Colonic mucosa (tissue), 4 donors: ENCODE data around the gene ARHGAP15. TPM values are rescaled to one million over a fixed set of nuclear protein-coding genes. Genes with fewer than 3 reads are reported as not detected.

Experiments used
- DNase-seq: peaks from one replicate; pipeline ENCODE4 v3.0.0-alpha.2; 2020
- H3K27ac ChIP-seq: fragments of 200-600 bp; one replicate; pipeline ENCODE4 v1.8.0; 2021
- H3K27me3 ChIP-seq: fragments of 200-600 bp; one replicate; pipeline ENCODE4 v1.8.0; 2021
- H3K36me3 ChIP-seq: fragments of 200-600 bp; one replicate; pipeline ENCODE4 v1.8.0; 2021
- H3K4me1 ChIP-seq: fragments of 200-600 bp; one replicate; pipeline ENCODE4 v1.8.0; 2021; ENCODE audit warnings: mild to moderate bottlenecking
- H3K4me3 ChIP-seq: fragments of 200-600 bp; one replicate; pipeline ENCODE4 v1.8.0; 2021
- H3K9ac ChIP-seq, 2 donors: one replicate each; pipeline ENCODE4 v1.7.0; 2013; ENCODE audit warnings: control low read depth in 2 of 2, low read depth in 2 of 2, low read length in 2 of 2
- H3K9me3 ChIP-seq: fragments of 200-600 bp; one replicate; pipeline ENCODE4 v1.8.0; 2021
- intact Hi-C: fragments of 100-400 bp; cut with DNase I; formaldehyde crosslinking; loops from one replicate; pipeline ENCODE4 v1.14.1; 2022
- total RNA-seq, 2 donors: library from RNA; stranded (reverse); fragmentation: NEBNext Ultra II Directional in 1 of 2; extraction: Animal tissue kit (Norgen Biotek cat#: 25700) in 1 of 2; gene quantifications; one replicate each; pipeline ENCODE4 v1.2.1, GENCODE V29; 2021
- TF ChIP-seq, protein P1 (sequence below): fragments of 200-600 bp; IDR thresholded peaks from one replicate; pipeline ENCODE4 v1.8.0; 2022; ENCODE audit warnings: antibody characterized with exemption, mild to moderate bottlenecking
- donor health status: healthy.
- donor health status: DM: no; HTN: no; CAD: no.
- donor health status: DM: no; HTN: no; CAD: no.

The ARHGAP15 gene
- total RNA-seq, 2 donors from 2014 or later: 1.6 to 3.7 TPM

GRCh38 chr2:143321994-143322393, 192.8 kb downstream of the ARHGAP15 start:
- TF ChIP-seq, protein P1, sequence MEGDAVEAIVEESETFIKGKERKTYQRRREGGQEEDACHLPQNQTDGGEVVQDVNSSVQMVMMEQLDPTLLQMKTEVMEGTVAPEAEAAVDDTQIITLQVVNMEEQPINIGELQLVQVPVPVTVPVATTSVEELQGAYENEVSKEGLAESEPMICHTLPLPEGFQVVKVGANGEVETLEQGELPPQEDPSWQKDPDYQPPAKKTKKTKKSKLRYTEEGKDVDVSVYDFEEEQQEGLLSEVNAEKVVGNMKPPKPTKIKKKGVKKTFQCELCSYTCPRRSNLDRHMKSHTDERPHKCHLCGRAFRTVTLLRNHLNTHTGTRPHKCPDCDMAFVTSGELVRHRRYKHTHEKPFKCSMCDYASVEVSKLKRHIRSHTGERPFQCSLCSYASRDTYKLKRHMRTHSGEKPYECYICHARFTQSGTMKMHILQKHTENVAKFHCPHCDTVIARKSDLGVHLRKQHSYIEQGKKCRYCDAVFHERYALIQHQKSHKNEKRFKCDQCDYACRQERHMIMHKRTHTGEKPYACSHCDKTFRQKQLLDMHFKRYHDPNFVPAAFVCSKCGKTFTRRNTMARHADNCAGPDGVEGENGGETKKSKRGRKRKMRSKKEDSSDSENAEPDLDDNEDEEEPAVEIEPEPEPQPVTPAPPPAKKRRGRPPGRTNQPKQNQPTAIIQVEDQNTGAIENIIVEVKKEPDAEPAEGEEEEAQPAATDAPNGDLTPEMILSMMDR: no peak
- no peaks in the 10 kb centered on the region for H3K27me3 ChIP-seq
- no peaks in the 10 kb centered on the region for H3K9me3 ChIP-seq
- no peak overlapping the region for H3K9ac ChIP-seq
- H3K4me3 ChIP-seq: no peak overlapping the region
- no peaks in the 10 kb centered on the region for H3K36me3 ChIP-seq
- no peak for DNase-seq
- no peak overlapping the region for H3K27ac ChIP-seq
- no peaks in the 10 kb centered on the region for H3K4me1 ChIP-seq
- intact Hi-C loops: no loop called here

DNA sequence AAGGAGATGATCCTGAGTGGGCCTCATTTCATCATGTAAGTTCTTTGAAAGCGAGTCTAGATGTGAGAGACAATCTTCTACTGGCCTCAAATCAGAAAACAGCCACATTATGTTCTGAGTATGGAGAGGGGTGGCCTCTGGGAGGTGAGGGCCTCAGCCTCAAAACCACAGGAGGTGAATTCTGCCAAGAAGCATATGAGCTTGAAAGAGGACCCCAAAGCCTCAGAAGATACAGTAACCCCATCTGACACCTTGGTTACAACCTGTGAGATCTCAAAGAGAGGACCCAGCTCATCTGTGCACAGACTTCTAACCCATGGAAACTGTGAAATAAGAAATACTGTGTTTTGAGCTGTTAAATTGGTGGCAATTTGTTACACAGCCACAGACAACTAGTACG, 200.1 kb downstream of the ARHGAP15 start:
- intact Hi-C loops: no loop called here
- Histone ChIP-seq H3K9ac (no peak overlapping the region), H3K4me3 (no peak overlapping the region), H3K27me3 (no peaks in the 10 kb centered on the region), H3K4me1 (no peaks in the 10 kb centered on the region), H3K27ac (no peak overlapping the region), H3K9me3 (no peaks in the 10 kb centered on the region), H3K36me3 (no peaks in the 10 kb centered on the region)
- TF ChIP-seq, protein P1: no peak
- DNase-seq: no peak

DNA sequence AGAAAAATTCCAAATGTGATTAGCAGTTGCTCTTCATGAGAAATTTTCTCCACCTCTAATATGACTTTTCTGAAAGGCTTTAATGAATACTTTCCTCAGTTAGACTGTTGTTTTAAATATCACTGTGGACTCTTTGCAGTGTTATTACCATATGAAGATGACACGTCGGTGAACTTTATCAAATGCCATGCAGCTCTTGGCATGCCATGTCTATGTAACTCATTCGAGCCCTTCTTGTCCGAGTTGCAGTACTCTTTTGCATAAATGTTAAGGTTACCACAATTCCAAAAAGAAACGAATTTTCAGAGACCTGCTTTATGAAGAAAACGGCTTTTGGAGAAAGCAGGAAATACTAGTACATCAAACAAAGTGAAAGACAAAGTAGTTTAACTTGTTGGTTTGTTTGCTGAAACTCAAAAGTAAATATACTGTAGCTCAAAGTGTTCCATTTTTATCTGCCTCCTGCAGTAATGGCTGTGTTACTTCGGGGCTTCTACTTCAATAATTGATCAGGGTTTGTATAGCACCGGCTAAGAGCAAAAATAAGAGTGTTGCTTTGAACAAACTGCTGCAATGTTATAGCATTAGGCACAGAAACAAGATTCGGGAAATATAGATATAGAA, 204.1 kb downstream of the ARHGAP15 start:
- no peak for DNase-seq
- no peak overlapping the region for H3K4me3 ChIP-seq
- H3K27ac ChIP-seq: no peak overlapping the region
- no peaks in the 10 kb centered on the region for H3K9me3 ChIP-seq
- no peak overlapping the region for H3K9ac ChIP-seq
- H3K27me3 ChIP-seq: no peaks in the 10 kb centered on the region
- TF ChIP-seq, protein P1: no peak
- H3K4me1 ChIP-seq: no peaks in the 10 kb centered on the region
- no peaks in the 10 kb centered on the region for H3K36me3 ChIP-seq
- intact Hi-C loops: no loop called here

DNA sequence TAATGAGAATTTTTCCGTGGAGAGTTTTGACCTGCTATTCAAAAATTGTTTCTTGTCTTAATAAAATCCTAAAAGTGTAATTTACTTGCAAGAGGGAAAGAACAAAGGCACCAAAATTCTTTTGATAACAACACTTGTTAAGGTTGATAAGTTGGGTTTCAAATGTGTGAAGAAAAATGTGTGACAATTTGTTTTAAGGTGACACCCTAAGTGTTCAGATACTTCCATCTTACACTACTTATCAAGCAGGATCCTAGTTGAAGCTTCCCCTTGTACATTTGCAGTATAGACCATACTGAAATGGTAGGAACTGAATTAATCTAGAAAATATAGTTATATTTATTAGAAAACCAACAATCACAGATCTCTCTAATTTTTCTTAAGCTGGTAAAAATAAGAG, 204.6 kb downstream of the ARHGAP15 start:
- no peak overlapping the region for H3K27ac ChIP-seq
- TF ChIP-seq, protein P1: no peak
- intact Hi-C loops: no loop called here

GRCh38 chr2:143334837-143335236, 205.6 kb downstream of the ARHGAP15 start:
- Histone ChIP-seq H3K27me3 (no peaks in the 10 kb centered on the region), H3K4me1 (no peaks in the 10 kb centered on the region), H3K27ac (no peak overlapping the region), H3K36me3 (no peaks in the 10 kb centered on the region), H3K4me3 (no peak overlapping the region), H3K9ac (no peak overlapping the region), H3K9me3 (no peaks in the 10 kb centered on the region)
- TF ChIP-seq, protein P1: no peak
- no peak for DNase-seq
- intact Hi-C loops: no loop called here

More for the DNA sequence above, 204.6 kb downstream of the ARHGAP15 start:
- Histone ChIP-seq H3K36me3 (no peaks in the 10 kb centered on the region), H3K9me3 (no peaks in the 10 kb centered on the region), H3K9ac (no peak overlapping the region), H3K4me1 (no peaks in the 10 kb centered on the region), H3K27me3 (no peaks in the 10 kb centered on the region), H3K4me3 (no peak overlapping the region)
- no peak for DNase-seq
